Measurements from ENCODE around the gene PRUNE2.

GRCh38 chr9:76803762-76804161 lies 102.2 kb downstream of the PRUNE2 start:
- TF ChIP-seq CTCF (IDR thresholded peaks at IDR 0.05) (no peak), POLR2A (IDR thresholded peaks at IDR 0.05) (no peak), EP300 (IDR thresholded peaks at IDR 0.05; ENCODE audit: low read depth) (no peak)

Measured in transverse colon (tissue), 3 donors.